Superior temporal gyrus (tissue), 1 donor: ENCODE results near the gene TOR4A.

Experiments
- DNase-seq: peaks from one replicate; pipeline ENCODE4 v3.0.0-alpha.2; 2016; ENCODE audit errors: extremely low spot score

TOR4A gene

DNA sequence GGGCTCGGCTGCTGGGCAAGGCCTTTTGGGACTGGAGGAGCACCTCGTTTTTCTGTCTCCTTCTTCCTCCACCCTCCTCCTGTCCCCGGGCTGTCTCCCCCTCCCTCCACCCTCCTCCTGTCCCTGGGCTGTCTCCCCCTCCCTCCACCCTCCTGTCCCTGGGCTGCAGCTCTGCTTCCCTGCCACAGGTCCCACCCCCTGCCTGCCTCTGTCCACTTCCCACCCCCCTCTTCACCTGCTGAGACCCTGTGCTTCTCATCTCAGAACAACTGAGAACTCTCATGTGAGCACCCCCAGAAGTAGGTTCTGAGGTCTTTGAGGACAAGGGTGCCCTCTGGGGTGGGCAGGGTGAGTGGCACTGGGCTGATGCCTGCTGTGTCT is 5.8 kb upstream of the TOR4A start:
- no peak for DNase-seq

DNA sequence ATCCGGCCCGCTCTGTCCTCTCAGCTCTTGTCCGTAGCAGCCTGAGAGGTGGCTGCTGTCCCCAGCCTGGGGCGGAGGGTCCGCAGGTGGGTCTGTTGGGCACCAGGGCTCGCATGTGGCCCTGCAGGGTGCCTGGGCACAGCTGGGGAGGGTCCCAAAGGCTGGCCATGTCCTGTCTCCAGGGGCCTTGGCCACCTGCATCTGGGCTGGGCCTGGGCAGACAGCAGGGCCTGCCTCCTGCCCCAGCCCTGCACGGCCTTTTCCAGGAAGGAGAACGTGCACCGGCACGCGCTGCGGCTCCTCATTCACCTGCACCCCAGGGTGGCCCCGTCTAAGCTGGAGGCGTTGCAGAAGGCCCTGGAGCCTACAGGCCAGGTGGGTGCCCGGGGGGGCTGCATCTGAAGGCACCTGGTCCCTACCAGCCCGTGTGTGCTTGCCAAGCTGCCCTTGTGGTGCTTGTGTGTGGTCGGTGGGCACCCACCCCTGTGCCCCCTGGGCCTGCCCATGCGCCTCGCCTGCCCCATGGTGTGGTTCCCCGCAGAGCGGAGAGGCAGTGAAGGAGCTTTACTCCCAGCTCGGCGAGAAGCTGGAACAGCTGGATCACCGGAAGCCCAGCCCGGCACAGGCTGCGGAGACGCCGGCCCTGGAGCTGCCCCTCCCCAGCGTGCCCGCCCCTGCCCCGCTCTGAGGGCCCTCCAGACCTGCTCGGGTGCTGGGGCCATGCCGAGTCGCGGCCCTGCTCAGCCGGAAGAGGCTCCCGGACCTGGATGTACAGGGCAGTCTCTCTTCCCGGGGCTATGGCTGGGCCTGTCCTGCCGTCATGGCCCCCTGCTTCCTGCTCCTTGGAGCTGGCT is 5.1 kb upstream of the TOR4A start:
- DNase-seq: no peak

GRCh38 chr9:137273095-137273490 is 4.4 kb upstream of the TOR4A start:
- DNase-seq: no peak

DNA sequence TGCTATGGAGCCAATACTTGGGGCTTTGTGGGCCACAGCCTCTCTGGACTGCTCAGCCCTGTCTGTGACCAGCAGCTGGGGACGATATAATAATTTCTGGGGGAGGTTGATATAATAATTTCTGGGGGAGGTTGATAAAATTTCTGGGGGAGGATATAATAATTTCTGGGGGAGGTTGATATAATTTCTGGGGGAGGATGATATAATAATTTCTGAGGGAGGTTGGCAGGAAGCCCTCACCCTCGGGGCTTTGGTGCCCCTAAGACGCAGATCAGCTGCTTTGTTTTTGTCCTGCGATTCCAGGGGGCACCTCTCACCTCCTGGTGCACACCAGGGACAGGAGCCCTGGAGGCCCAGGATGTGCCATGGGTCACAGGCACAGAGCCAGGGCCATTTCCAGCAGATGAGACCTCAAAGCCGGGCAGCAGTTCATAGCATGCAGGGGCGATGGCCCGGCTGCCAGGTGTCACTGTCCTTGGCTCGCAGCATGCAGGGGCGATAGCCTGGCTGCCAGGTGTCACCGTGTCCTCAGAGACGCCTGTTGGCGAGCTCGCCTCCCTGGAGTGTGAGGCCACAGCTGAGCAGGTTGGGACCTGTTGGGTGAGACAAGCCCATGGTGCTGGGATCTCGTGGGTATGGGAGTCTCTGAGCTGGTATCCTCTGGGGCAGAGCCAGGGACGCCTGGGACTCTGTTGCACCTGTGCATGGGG is 3.8 kb upstream of the TOR4A start:
- DNase-seq: no peak

GRCh38 chr9:137275203-137275587 is 2.3 kb upstream of the TOR4A start:
- DNase-seq: no peak

- no peak for DNase-seq
These were observed 1.7 kb upstream of the TOR4A start for GRCh38 chr9:137275588-137276472.

DNA sequence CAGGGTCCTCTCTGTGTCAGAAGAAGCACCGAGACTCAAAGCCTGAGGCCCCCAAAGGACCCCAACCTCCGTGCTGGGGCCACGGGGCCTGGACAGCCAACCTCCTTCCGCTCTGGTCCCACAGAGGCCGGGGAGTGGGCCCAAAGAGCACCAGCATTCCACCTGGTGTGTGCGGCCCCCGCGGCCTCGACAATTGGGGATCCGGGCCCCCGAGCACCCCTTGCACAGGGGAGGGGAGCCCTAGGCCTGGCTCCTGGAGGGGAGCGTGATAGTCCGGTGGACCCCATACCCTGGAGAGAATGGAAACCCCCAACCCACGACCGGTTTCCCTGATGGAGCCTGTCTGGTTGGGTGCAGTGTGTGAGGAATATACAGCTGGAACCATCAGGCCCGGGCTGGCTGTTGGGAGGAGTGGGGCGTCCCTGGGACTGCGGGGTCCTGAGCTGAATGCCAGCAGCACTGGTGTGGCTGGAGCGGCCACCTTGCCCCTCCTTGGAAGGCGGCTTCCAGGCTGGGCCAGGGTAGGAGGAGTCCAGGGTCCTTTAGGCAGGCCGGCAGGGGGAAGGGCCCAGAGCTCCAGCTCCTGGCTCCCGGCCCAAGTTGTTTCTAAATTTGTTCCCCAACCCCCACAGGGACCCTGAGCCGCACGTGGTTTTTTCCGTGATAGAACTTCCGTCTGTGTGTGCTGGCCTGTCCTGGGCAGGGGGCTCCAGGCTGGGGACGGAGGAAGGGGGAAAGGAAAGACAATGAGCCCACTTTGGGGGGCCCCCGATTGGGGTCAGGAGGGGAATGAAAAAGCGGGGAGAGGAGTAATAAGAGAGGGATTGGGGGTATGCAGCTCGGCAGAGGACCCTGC is 825 bp upstream of the TOR4A start:
- no peak for DNase-seq

DNA sequence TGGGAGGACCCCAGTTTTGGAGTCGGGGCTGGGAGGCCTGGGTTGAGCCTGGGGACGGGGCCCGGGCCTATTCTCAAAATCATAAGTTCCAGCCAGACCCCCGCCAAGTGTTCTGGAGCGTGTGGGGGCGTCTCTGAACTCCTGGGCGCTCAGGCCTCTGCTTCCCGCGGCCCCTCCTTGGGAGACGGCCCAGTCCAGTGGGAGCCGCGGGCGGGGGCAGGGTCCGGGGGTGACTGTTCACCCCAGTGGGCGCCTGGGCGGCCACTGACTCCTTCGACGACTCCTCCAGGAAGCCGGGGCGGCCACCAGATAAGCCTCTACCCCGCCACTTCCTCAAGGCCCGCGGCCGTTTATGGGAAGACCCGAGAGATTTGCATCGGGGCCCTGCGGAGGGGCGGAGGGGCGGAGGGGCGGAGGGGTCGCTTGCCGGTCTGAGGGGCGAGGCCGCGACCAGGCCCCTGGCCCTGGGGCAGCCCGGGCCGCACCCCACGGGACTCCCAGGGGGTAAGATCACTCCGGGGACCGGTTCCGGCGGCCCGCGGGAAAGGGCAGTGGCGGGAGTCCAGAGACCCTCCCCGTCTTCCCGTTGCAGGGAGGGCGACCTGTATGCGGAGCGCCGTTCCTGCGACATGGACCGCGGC is 655 bp downstream of the TOR4A start:
- no peak for DNase-seq

- DNase-seq: no peak
These were observed 1.5 kb downstream of the TOR4A start for GRCh38 chr9:137278721-137279711.

DNA sequence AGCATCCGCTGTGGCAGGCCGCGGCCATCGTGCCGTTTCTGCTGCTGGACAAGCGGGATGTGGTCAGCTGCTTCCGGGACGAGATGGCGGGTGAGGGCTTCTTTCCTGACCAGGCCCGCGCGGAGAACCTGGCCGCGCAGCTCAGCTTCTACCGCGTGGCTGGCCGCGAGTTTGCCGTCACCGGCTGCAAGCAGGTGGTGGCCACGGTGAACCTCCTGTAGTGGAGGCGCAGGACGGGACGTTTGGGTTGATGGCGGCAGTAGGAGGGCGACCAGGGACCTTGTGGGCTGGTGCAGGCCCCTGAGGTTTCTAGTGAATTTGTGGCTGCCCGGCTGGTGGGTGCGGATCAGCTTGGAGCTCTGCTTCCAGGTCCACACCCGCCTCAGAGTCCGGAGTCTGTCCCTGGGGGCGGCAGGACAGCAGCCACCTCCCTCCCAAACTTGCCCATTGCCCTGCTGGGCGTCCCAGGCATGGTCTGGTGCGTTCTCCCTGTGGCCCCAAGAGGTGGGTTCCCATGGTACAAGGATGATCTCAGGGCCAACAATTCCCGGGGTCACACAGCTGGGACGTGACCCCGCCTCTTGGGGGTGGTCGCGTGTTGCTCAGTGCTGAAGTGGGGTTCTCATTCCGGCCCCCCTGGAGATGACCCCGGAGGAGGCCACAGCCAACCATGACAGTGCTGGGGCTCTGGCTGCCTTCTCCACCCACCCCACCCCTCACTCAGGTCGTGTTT is 2.4 kb downstream of the TOR4A start:
- DNase-seq: no peak

GRCh38 chr9:137280474-137281344 is 3.2 kb downstream of the TOR4A start:
- DNase-seq: no peak

DNA sequence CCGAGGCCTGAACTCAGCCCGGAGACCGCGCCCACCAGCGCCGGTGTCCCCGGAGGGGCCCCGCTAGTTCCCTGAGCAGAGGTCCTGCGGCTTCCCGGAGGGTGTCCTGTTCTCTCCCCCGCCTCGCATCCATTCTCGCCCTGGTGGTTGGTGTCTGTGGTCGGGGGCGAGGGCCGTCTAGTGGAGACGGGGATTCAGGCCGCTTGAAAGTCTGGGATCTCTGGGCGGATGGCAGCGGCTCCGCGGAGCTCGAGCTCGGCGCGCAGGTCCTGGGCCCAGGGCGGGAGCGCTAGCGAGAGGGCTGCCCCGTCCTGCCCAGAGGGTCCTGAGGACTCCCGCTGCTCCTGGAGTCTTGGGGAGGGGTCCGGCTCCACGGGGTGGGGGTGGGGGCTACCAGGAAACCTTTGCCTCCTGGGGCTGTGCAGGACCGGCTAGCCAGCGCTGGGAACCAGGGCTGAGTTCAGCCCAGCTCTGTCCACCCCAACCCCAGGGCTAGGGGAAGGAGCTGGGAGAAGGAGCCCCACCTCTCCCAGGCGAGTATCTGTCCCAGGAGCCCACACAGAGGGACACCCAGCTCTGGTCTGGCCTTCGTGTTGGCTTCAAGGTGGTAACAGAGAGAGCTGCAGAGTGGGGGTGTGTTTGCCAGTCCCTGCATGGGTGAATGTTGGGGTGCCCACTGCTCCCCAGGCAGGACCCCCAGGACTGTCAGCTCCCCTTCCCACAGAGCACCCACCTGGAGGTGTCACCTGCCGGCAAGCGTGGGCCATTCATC is 4.0 kb downstream of the TOR4A start:
- no peak for DNase-seq

GRCh38 chr9:137286975-137287383 is 9.5 kb downstream of the TOR4A start:
- DNase-seq: no peak

GRCh38 chr9:137293094-137293481 is 15.6 kb downstream of the TOR4A start:
- DNase-seq: no peak

DNA sequence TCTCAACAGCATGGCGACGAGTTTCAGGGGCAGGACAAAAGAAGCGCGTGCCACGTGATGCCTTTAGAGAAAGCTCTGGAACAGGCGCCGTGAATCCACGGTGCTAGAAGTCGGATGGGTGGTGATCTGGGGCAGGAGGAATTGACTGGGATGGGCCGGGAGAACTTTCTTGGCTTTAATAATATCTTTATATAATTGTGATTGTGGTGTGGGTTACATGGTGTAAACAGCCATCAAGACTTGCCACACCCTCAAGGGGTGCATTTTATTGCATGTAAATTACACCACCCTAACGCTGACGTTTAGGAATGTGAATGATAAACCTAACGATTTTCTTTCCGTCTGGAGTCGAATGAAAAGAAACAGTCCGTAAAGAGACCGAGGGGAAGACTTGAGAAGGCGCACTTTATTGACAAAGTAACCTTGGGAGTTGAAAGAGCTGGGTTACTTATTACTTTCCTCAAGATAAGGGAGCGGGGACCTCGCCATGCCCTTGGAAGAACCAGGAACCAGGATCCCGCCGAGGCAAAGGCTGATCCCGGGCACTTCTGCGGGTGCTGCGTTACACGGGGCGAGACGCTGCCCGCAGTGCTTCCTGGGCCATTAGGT is 16.1 kb downstream of the TOR4A start:
- DNase-seq: no peak

GRCh38 chr9:137294091-137294680 is 16.7 kb downstream of the TOR4A start:
- no peak for DNase-seq
